SK-N-SH (cell line): ENCODE results near the gene TPST2. TPM values are rescaled to one million over a fixed set of nuclear protein-coding genes. Genes with fewer than 3 reads are reported as not detected.

ENCODE experiments used
- CTCF ChIA-PET: fragments of 300-600, 350-600 bp; formaldehyde crosslinking; extraction: SDS; loops from one replicate; lab custom pipeline; 2021; lab: Yijun Ruan, JAX
- POLR2A ChIA-PET: fragments of 350-600 bp; sonication (Branson Sonifier 250); formaldehyde crosslinking; extraction: SDS; loops from one replicate; lab custom pipeline; 2020; ENCODE audit warnings: antibody characterized with exemption, inconsistent platforms; lab: Yijun Ruan, JAX
- DNase-seq: peaks from one replicate; pipeline ENCODE4 v3.0.0; 2012
- H2AFZ ChIP-seq: fragments of 200-600 bp; sonication (generic); 2 replicates; pipeline ENCODE4 v1.8.1; 2016; ENCODE audit warnings: antibody characterized with exemption, mild to moderate bottlenecking, low read depth
- H3F3A ChIP-seq: fragments of 200-600 bp; sonication (generic); replicated peaks from 2 replicates; pipeline ENCODE3; 2016; ENCODE audit warnings: antibody characterized with exemption, mild to moderate bottlenecking; ENCODE audit not compliant: insufficient read depth
- H3K27ac ChIP-seq, 2 experiments: fragments of 200-500 bp in 1 of 2; fragments of 200-600 bp in 1 of 2; sonication (Bioruptor generic) in 1 of 2; sonication (generic), shearing (Covaris generic) in 1 of 2; 2 replicates each; pipeline versions ENCODE4 v1.5.1 to v1.6.1; 2014 to 2016; ENCODE audit warnings: low read depth in 2 of 2, inconsistent platforms in 1 of 2, low read length in 1 of 2, mild to moderate bottlenecking in 1 of 2, mixed read lengths in 1 of 2
- H3K27me3 ChIP-seq: fragments of 200-600 bp; sonication (generic), shearing (Covaris generic); 2 replicates; pipeline ENCODE4 v1.6.1; 2016; ENCODE audit warnings: mixed run types; ENCODE audit not compliant: insufficient read depth
- H3K36me3 ChIP-seq, 2 experiments: fragments of 200-500 bp in 1 of 2; fragments of 200-600 bp in 1 of 2; sonication (Bioruptor generic) in 1 of 2; sonication (generic) in 1 of 2; replicated peaks in 1 of 2; 2 replicates each; pipeline versions ENCODE3 to v1.5.1; 2014 to 2016; ENCODE audit warnings: low read length in 1 of 2, mild to moderate bottlenecking in 1 of 2; ENCODE audit not compliant: insufficient read depth in 2 of 2, control insufficient read depth in 1 of 2
- H3K4me1 ChIP-seq, 2 experiments: fragments of 200-500 bp in 1 of 2; fragments of 200-600 bp in 1 of 2; sonication (Bioruptor generic) in 1 of 2; sonication (generic), shearing (Covaris generic) in 1 of 2; 2 replicates each; pipeline versions ENCODE4 v1.5.1 to v1.6.1; 2014 to 2016; ENCODE audit warnings: low read depth in 1 of 2, low read length in 1 of 2, mixed run types in 1 of 2; ENCODE audit not compliant: insufficient read depth in 2 of 2, control insufficient read depth in 1 of 2
- H3K4me2 ChIP-seq: fragments of 200-600 bp; sonication (generic), shearing (Covaris generic); 2 replicates; pipeline ENCODE4 v1.6.1; 2017; ENCODE audit warnings: mixed run types
- H3K4me3 ChIP-seq, 2 experiments: fragments of 200-500 bp in 1 of 2; fragments of 200-600 bp in 1 of 2; sonication (Bioruptor generic) in 1 of 2; sonication (generic), shearing (Covaris generic) in 1 of 2; 2 replicates each; pipeline versions ENCODE4 v1.5.1 to v1.8.1; 2014 to 2016; ENCODE audit warnings: low read depth in 2 of 2, inconsistent platforms in 1 of 2, low read length in 1 of 2, mild to moderate bottlenecking in 1 of 2, mixed read lengths in 1 of 2, moderate library complexity in 1 of 2
- H3K79me2 ChIP-seq: fragments of 200-600 bp; sonication (generic); 2 replicates; pipeline ENCODE4 v1.8.1; 2017; ENCODE audit warnings: mild to moderate bottlenecking; ENCODE audit not compliant: insufficient read depth
- H3K9ac ChIP-seq: fragments of 200-600 bp; sonication (generic); 2 replicates; pipeline ENCODE4 v1.6.1; 2017; ENCODE audit warnings: mixed run types
- H3K9me2 ChIP-seq: fragments of 200-600 bp; sonication (generic); 2 replicates; pipeline ENCODE4 v1.6.1; 2017; ENCODE audit warnings: mixed run types
- H3K9me3 ChIP-seq: fragments of 200-600 bp; sonication (generic); 2 replicates; pipeline ENCODE4 v1.6.1; 2017; ENCODE audit warnings: mixed run types, mild to moderate bottlenecking, moderate library complexity
- H4K20me1 ChIP-seq: fragments of 200-600 bp; sonication (generic); 2 replicates; pipeline ENCODE4 v1.6.1; 2017; ENCODE audit warnings: mild to moderate bottlenecking, mixed run types; ENCODE audit not compliant: insufficient read depth
- EP300 ChIP-seq, 2 experiments: IDR thresholded peaks; 2 replicates each; pipeline versions ENCODE4 v1.4.0 to v1.6.1; 2012; ENCODE audit warnings: borderline replicate concordance in 1 of 2, low read depth in 1 of 2, low read length in 1 of 2
- FOSL2 ChIP-seq: IDR thresholded peaks from 2 replicates; pipeline ENCODE4 v1.4.0; 2012; ENCODE audit warnings: low read depth, mild to moderate bottlenecking, moderate library complexity, borderline replicate concordance
- FOXJ3 ChIP-seq: sonication (generic); formaldehyde crosslinking; IDR thresholded peaks from 2 replicates; pipeline ENCODE4 v1.5.1; 2020; ENCODE audit warnings: mild to moderate bottlenecking, missing genetic modification reagents
- GABPA ChIP-seq: IDR thresholded peaks from 2 replicates; pipeline ENCODE4 v1.4.0; 2012; ENCODE audit warnings: low read depth, mild to moderate bottlenecking
- JUND ChIP-seq: IDR thresholded peaks from 2 replicates; pipeline ENCODE4 v1.4.0; 2012
- MEF2A ChIP-seq: IDR thresholded peaks from 2 replicates; pipeline ENCODE4 v1.4.0; 2012; ENCODE audit warnings: low read depth, borderline replicate concordance
- MXI1 ChIP-seq: IDR thresholded peaks from 2 replicates; pipeline ENCODE4 v1.6.1; 2012; ENCODE audit warnings: mild to moderate bottlenecking, low read depth, low read length, improper control_type of control experiment
- NFIC ChIP-seq: IDR thresholded peaks from 2 replicates; pipeline ENCODE4 v1.4.0; 2012; ENCODE audit warnings: borderline replicate concordance
- SIN3A ChIP-seq: IDR thresholded peaks from 2 replicates; pipeline ENCODE4 v1.6.1; 2012; ENCODE audit warnings: low read depth, mild to moderate bottlenecking, low read length, moderate library complexity, borderline replicate concordance
- TCF12 ChIP-seq: IDR thresholded peaks from 2 replicates; pipeline ENCODE4 v1.4.0; 2012
- TEAD4 ChIP-seq: IDR thresholded peaks from 2 replicates; pipeline ENCODE4 v1.4.0; 2012; ENCODE audit warnings: mild to moderate bottlenecking, borderline replicate concordance; ENCODE audit not compliant: insufficient read depth
- USF1 ChIP-seq: IDR thresholded peaks from 2 replicates; pipeline ENCODE4 v1.4.0; 2012; ENCODE audit warnings: low read depth, borderline replicate concordance
- ZBTB33 ChIP-seq: IDR thresholded peaks from 2 replicates; pipeline ENCODE4 v1.4.0; 2012; ENCODE audit warnings: low read depth, borderline replicate concordance
- WGBS: methylation state at CpG from one replicate; pipeline ENCODE4 v1.1.6; 2017; ENCODE audit warnings: low lambda C conversion rate; 5-methylcytosine and 5-hydroxymethylcytosine counted together
- polyA plus RNA-seq, 3 experiments: library from polyadenylated mRNA; depleted of rRNA; stranded (reverse); fragments of >200 nt; gene quantifications; 2 replicates each; pipeline ENCODE4 v1.2.3, GENCODE V29; 2012
- TF ChIP-seq, protein P1 (sequence below): IDR thresholded peaks from 2 replicates; pipeline ENCODE4 v1.4.0; 2012; ENCODE audit warnings: low read depth
- TF ChIP-seq, protein P2 (sequence below): IDR thresholded peaks from 2 replicates; pipeline ENCODE4; 2012
- TF ChIP-seq, protein P3 (sequence below): fragments of 150-350 bp; IDR thresholded peaks from 2 replicates; pipeline ENCODE4 v1.6.1; 2017; ENCODE audit warnings: antibody characterized with exemption, low read length, low read depth, borderline replicate concordance

TPST2 gene
- polyA plus RNA-seq, 1 of the 3 experiments (the other 2 are of a cell fraction): 58.4 TPM

DNA sequence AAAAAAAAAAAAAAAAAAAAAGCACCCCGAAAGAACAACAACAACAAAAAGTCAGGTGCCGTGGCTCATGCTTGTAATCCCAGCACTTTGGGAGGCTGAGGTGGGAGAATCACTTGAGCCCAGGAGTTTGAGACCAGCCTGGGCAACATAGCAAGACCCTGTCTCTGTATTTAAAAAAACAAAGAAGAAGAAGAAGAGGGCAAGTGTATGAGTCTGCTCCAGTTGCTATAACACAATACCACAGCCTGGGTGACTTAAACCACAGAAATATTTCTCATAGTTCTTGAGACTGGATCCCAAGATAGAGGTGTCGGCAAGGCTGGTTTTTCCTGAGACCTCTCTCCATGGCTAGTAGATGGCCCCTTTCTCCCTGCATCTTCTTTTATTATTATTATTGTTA is 44.3 kb upstream of the TPST2 start:
- Histone ChIP-seq H3K27ac (no peak overlapping the region), H3K4me1 (peaks cover 0 to 2% of the 10 kb centered on the region in 2 experiments; a peak in 1 of 4 replicates), H3K79me2 (no peaks in the 10 kb centered on the region), H3F3A (no peaks in the 10 kb centered on the region), H2AFZ (no peak overlapping the region), H3K4me3 (no peak overlapping the region), H3K9me2 (no peaks in the 10 kb centered on the region)
- ChIA-PET POLR2A (no interaction called here), CTCF (no interaction called here)
- 75% methylated on average over 3 of the region's 3 CpGs for WGBS
- TF ChIP-seq USF1: no peak
- TF ChIP-seq GABPA: no peak
- TF ChIP-seq, protein P1, sequence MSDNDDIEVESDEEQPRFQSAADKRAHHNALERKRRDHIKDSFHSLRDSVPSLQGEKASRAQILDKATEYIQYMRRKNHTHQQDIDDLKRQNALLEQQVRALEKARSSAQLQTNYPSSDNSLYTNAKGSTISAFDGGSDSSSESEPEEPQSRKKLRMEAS: no peak
- TF ChIP-seq, protein P2, sequence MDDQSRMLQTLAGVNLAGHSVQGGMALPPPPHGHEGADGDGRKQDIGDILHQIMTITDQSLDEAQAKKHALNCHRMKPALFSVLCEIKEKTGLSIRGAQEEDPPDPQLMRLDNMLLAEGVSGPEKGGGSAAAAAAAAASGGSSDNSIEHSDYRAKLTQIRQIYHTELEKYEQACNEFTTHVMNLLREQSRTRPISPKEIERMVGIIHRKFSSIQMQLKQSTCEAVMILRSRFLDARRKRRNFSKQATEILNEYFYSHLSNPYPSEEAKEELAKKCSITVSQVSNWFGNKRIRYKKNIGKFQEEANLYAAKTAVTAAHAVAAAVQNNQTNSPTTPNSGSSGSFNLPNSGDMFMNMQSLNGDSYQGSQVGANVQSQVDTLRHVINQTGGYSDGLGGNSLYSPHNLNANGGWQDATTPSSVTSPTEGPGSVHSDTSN: no peak
- TF ChIP-seq MEF2A: no peak
- no peak for TF ChIP-seq MXI1
- TF ChIP-seq TCF12: no peak
- TF ChIP-seq FOSL2: no peak
- no peak for TF ChIP-seq ZBTB33
- TF ChIP-seq, protein P3, sequence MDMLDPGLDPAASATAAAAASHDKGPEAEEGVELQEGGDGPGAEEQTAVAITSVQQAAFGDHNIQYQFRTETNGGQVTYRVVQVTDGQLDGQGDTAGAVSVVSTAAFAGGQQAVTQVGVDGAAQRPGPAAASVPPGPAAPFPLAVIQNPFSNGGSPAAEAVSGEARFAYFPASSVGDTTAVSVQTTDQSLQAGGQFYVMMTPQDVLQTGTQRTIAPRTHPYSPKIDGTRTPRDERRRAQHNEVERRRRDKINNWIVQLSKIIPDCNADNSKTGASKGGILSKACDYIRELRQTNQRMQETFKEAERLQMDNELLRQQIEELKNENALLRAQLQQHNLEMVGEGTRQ: no peak
- no peak for TF ChIP-seq JUND
- no peak for TF ChIP-seq SIN3A
- no peak for TF ChIP-seq EP300 (IDR thresholded peaks at IDR 0.05; ENCODE audit: borderline replicate concordance in 1 of 2, low read depth in 1 of 2, low read length in 1 of 2)
- TF ChIP-seq NFIC: no peak
- no peak for TF ChIP-seq TEAD4
- TF ChIP-seq FOXJ3 (CRISPR knock-in tag): no peak
- TF ChIP-seq, all 33 proteins: peak for 0
- Histone ChIP-seq H3K9ac (no peak overlapping the region), H3K9me3 (no peaks in the 10 kb centered on the region), H3K4me2 (no peak overlapping the region), H3K36me3 (no peaks in the 10 kb centered on the region), H4K20me1 (no peaks in the 10 kb centered on the region), H3K27me3 (peaks cover 5% of the 10 kb centered on the region; the same call in 1 of the 2 replicates)
- DNase-seq: no peak
